8988T (cell line): ENCODE measurements around the gene PILRA.
"Not testable (repeated sequence)": the region's sequence is repeated elsewhere in the genome, so short reads cannot be mapped to it uniquely, and the experiment has no call there.

ENCODE experiments used
- DNase-seq: peaks from one replicate; pipeline ENCODE4 v3.0.0; 2011

The PILRA gene

DNA sequence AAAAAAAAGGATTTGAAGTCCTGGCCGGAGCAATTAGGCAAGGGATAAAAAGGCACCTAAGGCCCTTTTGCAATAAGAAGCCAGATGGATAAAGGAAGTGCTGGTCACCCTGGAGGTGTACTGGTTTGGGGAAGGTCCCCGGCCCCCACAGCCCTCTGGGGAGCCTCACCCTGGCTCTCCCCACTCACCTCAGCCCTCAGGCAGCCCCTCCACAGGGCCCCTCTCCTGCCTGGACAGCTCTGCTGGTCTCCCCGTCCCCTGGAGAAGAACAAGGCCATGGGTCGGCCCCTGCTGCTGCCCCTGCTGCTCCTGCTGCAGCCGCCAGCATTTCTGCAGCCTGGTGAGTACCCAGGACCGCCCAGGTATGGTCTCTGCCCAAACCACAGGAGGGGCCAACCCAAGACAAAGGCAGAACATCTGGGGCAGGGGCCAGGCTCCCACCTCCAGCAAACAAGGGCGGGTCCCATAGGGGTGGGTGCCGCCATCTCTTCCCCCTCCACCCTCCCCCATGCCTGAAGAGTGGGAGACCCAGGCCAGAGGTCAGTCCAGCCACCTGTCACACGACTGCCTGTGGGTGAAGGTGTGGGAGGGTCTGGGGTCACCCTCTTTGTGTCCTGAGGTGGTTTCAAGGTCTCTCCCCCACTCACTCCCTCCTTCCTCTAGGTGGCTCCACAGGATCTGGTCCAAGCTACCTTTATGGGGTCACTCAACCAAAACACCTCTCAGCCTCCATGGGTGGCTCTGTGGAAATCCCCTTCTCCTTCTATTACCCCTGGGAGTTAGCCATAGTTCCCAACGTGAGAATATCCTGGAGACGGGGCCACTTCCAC, 15.0 kb upstream of the PILRA start, which contains the start of gene PILRB:
PILRB (plus strand) TSS at position 91 of the 830 bp plus-strand sequence; CDS start at position 277, 186 bp downstream.
- no peak for DNase-seq

DNA sequence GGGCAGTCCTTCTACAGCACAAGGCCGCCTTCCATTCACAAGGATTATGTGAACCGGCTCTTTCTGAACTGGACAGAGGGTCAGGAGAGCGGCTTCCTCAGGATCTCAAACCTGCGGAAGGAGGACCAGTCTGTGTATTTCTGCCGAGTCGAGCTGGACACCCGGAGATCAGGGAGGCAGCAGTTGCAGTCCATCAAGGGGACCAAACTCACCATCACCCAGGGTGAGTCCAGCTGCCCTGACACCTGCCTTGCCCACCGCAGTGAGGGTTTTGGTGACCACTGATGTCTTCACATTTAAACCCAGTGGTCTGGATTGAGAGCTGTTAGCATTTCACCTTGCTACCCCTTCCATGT, 14.5 kb upstream of the PILRA start:
- DNase-seq, result no peak

DNA sequence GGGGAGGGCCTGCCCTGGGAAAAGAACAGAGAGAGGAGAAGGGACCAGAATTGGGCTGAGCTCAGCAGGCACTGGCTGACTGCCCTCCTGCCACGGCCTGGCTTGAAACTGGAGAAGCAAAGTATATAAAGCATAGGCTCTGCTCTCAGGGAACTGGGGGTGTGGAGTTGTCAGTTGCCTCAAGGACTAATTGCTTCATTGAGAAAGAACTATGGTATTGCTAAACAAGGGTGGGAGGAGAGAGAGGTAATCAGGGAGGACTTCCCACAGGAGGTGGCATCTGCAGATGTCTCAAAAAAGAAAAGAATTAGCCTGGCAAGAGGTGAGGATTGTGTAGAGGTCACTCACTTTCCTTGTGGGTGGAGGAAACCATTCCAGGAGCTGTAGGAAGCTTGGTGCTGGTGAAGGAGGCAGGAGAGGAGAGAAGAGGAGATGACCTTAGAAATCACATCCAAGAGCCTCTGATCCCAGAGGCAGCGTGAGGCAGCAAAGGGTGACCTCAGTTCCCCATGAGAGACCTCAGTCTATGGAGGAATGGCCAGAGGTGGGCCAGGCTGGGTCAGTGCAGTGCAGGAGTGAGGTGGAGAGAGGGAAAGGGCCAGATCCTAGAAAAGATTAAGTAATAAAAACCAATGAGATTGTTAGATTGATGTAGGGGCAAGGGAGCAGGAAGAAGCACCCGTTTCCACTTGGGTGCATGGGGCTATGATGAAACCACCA, 13.0 kb upstream of the PILRA start:
- no peak for DNase-seq

- DNase-seq, result no peak
These were observed 10.2 kb upstream of the PILRA start for GRCh38 chr7:100363098-100363497.

DNA sequence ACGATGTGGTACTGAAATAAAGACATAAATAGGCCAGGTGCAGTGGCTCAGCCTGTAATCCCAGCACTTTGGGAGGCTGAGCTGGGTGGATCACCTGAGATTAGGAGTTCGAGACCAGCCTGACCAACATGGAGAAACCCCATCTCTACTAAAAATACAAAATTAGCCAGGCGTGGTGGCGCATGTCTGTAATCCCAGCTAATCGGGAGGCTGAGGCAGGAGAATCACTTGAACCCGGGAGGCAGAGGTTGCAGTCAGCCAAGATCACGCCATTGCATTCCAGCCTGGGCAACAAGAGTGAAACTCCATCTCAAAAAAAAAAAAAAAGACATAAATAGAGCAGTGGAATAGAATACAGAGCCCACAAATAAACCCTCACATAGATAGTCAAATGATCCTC, 9.5 kb upstream of the PILRA start:
- not testable (repeated sequence) for DNase-seq

- DNase-seq, result no peak
These were observed 8.8 kb upstream of the PILRA start for GRCh38 chr7:100364480-100364879.

DNA sequence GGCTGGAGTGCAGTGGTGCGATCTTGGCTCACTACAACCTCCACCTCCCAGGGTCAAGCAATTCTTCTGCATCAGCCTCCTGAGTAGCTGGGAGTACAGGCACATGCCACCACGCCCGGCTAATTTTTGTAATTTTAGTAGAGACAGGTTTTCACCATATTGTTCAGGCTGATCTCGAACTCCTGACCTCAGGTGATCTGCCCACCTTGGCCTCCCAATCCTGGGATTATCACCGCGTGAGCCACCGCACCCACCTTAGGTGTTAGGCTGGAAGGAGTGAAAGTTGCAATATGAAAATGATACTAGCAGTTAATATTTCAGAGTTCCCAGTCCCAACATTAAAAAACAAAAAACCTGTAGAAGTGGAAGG, 7.3 kb upstream of the PILRA start:
- DNase-seq, result not testable (repeated sequence)

GRCh38 chr7:100366411-100367250, 6.7 kb upstream of the PILRA start:
- DNase-seq, result no peak

DNA sequence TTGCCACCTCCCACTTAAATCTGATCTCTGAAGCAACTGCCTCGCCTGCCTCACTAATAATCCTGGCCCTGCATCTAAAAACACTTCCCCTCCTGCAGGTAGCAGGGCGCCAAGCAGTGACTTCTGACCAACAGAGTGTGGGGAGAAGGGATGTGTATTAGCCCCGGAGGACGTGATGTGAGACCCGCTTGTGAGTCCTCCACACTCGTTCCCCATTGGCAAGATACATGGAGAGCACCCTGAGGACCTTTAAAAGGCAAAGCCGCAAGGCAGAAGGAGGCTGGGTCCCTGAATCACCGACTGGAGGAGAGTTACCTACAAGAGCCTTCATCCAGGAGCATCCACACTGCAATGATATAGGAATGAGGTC, 6.1 kb upstream of the PILRA start:
- DNase-seq, result no peak

- DNase-seq, result no peak
These were observed 5.3 kb upstream of the PILRA start for GRCh38 chr7:100367676-100368613.

- DNase-seq, result no peak
These were observed 4.2 kb upstream of the PILRA start for GRCh38 chr7:100369105-100369504.

GRCh38 chr7:100370303-100370702, 3.0 kb upstream of the PILRA start:
- no peak for DNase-seq

DNA sequence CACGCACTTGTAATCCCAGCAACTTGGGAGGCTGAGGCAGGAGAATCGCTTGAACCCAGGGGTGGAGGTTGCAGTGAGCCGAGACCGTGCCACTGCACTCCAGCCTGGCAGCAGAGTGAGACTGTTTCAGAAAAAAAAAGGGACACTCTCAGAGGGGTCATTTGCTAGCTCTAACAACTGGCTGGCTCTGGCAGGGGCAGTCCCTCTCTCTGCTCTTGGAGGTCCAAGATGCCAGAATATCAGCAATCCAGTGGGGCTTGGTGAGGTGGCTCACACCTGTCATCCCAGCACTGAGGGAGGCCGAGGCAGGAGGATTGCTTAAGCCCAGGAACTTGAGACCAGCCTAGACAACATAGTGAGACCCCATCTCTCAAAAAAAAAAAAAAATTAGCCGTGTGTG, 2.5 kb upstream of the PILRA start:
- DNase-seq, result no peak

- DNase-seq, result no peak
These were observed 1.6 kb upstream of the PILRA start for GRCh38 chr7:100371561-100372171.

- DNase-seq, result no peak
These were observed 1.0 kb upstream of the PILRA start for GRCh38 chr7:100372256-100372655.

DNA sequence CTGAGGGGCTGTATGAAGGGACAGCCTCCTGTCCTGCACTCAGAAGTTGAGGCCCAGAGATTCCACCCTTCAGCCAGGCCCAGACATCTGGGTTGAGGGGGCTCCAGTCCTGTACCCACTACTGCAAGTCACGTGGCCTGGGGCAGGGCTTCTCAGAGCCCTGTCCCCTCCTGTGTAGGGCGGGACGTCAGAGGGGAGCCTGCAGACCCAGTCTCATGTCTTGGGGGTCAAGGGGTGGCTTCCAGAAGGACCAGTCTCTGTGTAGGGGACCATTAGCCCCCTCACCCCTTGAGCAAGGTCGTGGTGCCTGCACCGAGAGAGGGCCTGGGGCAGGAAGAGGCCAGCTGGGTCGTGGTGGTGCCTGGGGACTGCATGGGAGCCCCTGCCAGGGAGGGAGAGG, 593 bp upstream of the PILRA start:
- DNase-seq, result no peak

DNA sequence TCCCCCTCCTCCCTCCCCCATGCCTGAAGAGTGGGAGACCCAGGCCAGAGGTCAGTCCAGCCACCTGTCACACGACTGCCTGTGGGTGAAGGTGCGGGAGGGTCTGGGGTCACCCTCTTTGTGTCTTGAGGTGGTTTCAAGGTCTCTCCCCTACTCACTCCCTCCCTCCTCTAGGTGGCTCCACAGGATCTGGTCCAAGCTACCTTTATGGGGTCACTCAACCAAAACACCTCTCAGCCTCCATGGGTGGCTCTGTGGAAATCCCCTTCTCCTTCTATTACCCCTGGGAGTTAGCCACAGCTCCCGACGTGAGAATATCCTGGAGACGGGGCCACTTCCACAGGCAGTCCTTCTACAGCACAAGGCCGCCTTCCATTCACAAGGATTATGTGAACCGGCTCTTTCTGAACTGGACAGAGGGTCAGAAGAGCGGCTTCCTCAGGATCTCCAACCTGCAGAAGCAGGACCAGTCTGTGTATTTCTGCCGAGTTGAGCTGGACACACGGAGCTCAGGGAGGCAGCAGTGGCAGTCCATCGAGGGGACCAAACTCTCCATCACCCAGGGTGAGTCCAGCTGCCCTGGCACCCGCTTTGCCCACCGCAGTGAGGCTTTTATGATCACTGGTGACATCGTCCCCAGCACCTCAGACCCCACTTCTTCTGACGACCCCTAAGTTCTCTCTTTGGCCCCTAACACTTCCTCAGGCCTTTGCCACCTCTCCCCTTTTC, 747 bp downstream of the PILRA start:
- not testable (repeated sequence) for DNase-seq

DNA sequence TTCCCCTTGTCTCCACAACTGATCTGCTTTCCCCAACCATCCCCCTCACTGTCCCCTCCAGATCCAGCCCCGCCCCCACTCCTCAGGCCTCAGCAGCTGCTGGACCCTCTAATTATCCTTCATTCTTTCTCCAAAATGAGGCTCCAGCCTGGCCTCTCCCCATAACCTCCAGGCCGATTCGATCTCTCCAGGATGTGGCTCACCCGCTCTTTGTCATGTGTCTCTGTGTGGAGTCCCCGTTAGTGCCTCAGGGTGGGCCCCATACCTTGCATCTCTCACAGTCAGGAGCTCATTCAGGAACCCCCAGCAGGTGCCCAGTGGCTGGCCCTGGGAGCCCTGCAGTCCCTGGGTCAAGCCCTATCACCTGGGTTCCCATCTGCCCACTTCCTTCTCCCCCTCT, 1.3 kb downstream of the PILRA start:
- no peak for DNase-seq

GRCh38 chr7:100376066-100376465, 2.8 kb downstream of the PILRA start:
- no peak for DNase-seq

- no peak for DNase-seq
These were observed 4.9 kb downstream of the PILRA start for GRCh38 chr7:100378114-100378755.

- no peak for DNase-seq
These were observed 6.9 kb downstream of the PILRA start for GRCh38 chr7:100380196-100380595.
